Kidney (tissue), 14 donors: ENCODE results near the gene CALU. TPM values are rescaled to one million over a fixed set of nuclear protein-coding genes. Genes with fewer than 3 reads are reported as not detected.

Experiments
- DNase-seq, 5 donors: peaks; one replicate each; pipeline ENCODE4 v3.0.0-alpha.2; 2013 to 2020
- FAIRE-seq: peaks from 2 replicates; lab custom pipeline; 2012; peaks lifted over from hg19 to GRCh38; lab: Jason Lieb, UNC
- H3K27ac ChIP-seq, 2 donors: one replicate each; pipeline ENCODE4 v1.7.0; 2013; ENCODE audit warnings: low read depth in 2 of 2, low read length in 2 of 2, inconsistent platforms in 1 of 2
- H3K27me3 ChIP-seq: one replicate; pipeline ENCODE4 v1.7.1; 2013; ENCODE audit warnings: low read length, inconsistent platforms; ENCODE audit not compliant: control insufficient read depth, insufficient read depth
- H3K36me3 ChIP-seq, 3 donors: one replicate each; pipeline versions ENCODE4 v1.7.0 to v1.7.1; 2013; ENCODE audit warnings: low read length in 3 of 3, control low read depth in 1 of 3, inconsistent platforms in 1 of 3; ENCODE audit not compliant: insufficient read depth in 3 of 3, control insufficient read depth in 2 of 3
- H3K4me1 ChIP-seq, 3 donors: one replicate each; pipeline versions ENCODE4 v1.7.0 to v1.7.1; 2013; ENCODE audit warnings: low read length in 3 of 3, inconsistent platforms in 1 of 3, low read depth in 1 of 3; ENCODE audit not compliant: control insufficient read depth in 2 of 3, insufficient read depth in 2 of 3
- H3K4me3 ChIP-seq, 3 donors: one replicate each; pipeline versions ENCODE4 v1.7.0 to v1.8.1; 2013; ENCODE audit warnings: low read length in 3 of 3, control low read depth in 1 of 3, inconsistent platforms in 1 of 3
- H3K9ac ChIP-seq, 3 donors: one replicate each; pipeline versions ENCODE4 v1.7.0 to v1.7.1; 2013; ENCODE audit warnings: low read length in 3 of 3, control low read depth in 1 of 3, inconsistent platforms in 1 of 3
- H3K9me3 ChIP-seq, 3 donors: one replicate each; pipeline versions ENCODE4 v1.7.0 to v1.7.1; 2013; ENCODE audit warnings: low read length in 3 of 3, control low read depth in 1 of 3, inconsistent platforms in 1 of 3; ENCODE audit not compliant: control insufficient read depth in 2 of 3, insufficient read depth in 1 of 3
- intact Hi-C: fragments of 100-400 bp; cut with DNase I; formaldehyde crosslinking; loops from one replicate; pipeline ENCODE4 v1.11.1; 2022
- polyA plus RNA-seq: library from polyadenylated mRNA; stranded (reverse); fragments of 350-450 nt; fragmentation: Illumina TruSeq; extraction: RNeasy Lipid Tissue Mini Kit (QIAGEN cat#74804); gene quantifications from one replicate; pipeline ENCODE4 v1.2.3, GENCODE V29; 2014; ENCODE audit warnings: low read depth, low replicate concordance; ENCODE audit not compliant: insufficient read depth
- total RNA-seq: library from RNA; stranded (reverse); fragmentation: NEBNext Ultra II Directional; extraction: Animal tissue kit (Norgen Biotek cat#: 25700); gene quantifications from one replicate; pipeline ENCODE4 v1.2.1, GENCODE V29; 2021
- TF ChIP-seq, protein P1 (sequence below): IDR thresholded peaks from 3 replicates; pipeline ENCODE4 v1.5.1; 2012; ENCODE audit warnings: mild to moderate bottlenecking, moderate library complexity, borderline replicate concordance; ENCODE audit not compliant: insufficient read depth; ENCODE audit errors: extremely low read depth
- donor health status: control.
- donor health status: control.
- donor health status: control.
- donor health status: control.
- donor health status: control.
- donor health status: DM: yes; HTN: yes; CAD: no.
- donor health status: Normal renal cell carcinoma (clear cell type).

Gene CALU
- total and polyA plus RNA-seq, 2 donors from 2014 or later = 32.9 to 75.1 TPM

DNA sequence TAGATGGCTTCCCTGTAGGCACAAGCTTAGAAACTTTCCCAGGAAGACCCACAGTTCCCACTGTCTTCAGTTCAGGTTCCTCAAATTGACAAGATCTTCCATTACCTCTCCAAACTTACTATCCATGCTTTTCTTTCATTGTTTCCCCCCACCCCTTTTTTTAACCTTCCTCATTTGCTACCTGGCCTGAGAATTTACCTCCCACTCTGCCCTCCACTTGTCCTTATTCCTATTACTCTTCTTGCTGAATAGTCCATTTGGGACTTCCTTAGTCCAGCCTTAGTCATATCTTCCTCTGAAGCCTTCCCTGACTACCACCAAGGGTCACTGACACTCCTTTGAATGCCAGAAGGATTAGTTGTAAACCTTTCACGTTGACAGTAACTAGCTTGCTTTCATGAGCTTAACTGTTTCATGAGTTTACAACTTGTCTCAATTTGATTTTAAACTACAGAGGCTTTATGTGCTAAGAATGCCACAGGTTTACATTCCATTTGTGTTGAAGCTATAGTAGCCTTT lies 1.2 kb upstream of the CALU start:
- H3K9ac ChIP-seq = peak overlapping the region in 1 of 3 donors; percentile 92
- FAIRE-seq (no peak), DNase-seq (peak in 2 of 5 donors; percentile 47 to 78)

GRCh38 chr7:128738570-128739047 lies 550 bp upstream of the CALU start:
- DNase-seq (no peak), FAIRE-seq (no peak)
- Histone ChIP-seq H3K9me3 (no peaks in the 10 kb centered on the region), H3K36me3 (no peaks in the 10 kb centered on the region), H3K9ac (peak overlapping the region; percentile 83 to 92 (median 86)), H3K27ac (peak overlapping the region; percentile 71 to 95), H3K4me1 (peaks cover 2 to 17% (median 10%) of the 10 kb centered on the region in 3 donors), H3K27me3 (no peaks in the 10 kb centered on the region), H3K4me3 (peak overlapping the region; percentile 96 to 98 (median 98))
- TF ChIP-seq, protein P1, sequence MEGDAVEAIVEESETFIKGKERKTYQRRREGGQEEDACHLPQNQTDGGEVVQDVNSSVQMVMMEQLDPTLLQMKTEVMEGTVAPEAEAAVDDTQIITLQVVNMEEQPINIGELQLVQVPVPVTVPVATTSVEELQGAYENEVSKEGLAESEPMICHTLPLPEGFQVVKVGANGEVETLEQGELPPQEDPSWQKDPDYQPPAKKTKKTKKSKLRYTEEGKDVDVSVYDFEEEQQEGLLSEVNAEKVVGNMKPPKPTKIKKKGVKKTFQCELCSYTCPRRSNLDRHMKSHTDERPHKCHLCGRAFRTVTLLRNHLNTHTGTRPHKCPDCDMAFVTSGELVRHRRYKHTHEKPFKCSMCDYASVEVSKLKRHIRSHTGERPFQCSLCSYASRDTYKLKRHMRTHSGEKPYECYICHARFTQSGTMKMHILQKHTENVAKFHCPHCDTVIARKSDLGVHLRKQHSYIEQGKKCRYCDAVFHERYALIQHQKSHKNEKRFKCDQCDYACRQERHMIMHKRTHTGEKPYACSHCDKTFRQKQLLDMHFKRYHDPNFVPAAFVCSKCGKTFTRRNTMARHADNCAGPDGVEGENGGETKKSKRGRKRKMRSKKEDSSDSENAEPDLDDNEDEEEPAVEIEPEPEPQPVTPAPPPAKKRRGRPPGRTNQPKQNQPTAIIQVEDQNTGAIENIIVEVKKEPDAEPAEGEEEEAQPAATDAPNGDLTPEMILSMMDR = no peak
- intact Hi-C loops = no loop called here

More for the DNA sequence above, 1.2 kb upstream of the CALU start:
- intact Hi-C loops = no loop called here
- H3K27ac ChIP-seq = no peak overlapping the region
- no peak overlapping the region for H3K4me3 ChIP-seq
- no peaks in the 10 kb centered on the region for H3K36me3 ChIP-seq
- H3K4me1 ChIP-seq = peaks cover 2 to 17% (median 10%) of the 10 kb centered on the region in 3 donors
- TF ChIP-seq, protein P1 = no peak
- H3K9me3 ChIP-seq = no peaks in the 10 kb centered on the region
- no peaks in the 10 kb centered on the region for H3K27me3 ChIP-seq

GRCh38 chr7:128739990-128740682 lies 977 bp downstream of the CALU start:
- no peaks in the 10 kb centered on the region for H3K36me3 ChIP-seq
- peaks cover 2 to 18% (median 10%) of the 10 kb centered on the region in 3 donors for H3K4me1 ChIP-seq
- no peaks in the 10 kb centered on the region for H3K27me3 ChIP-seq
- no peaks in the 10 kb centered on the region for H3K9me3 ChIP-seq
- H3K9ac ChIP-seq = peak overlapping the region; percentile 92 to 100 (median 95)
- peak overlapping the region in 1 of 2 donors; percentile 95 for H3K27ac ChIP-seq
- FAIRE-seq (no peak), DNase-seq (no peak)
- intact Hi-C loops = no loop called here
- TF ChIP-seq, protein P1 = no peak
- peak overlapping the region; percentile 86 to 98 (median 96) for H3K4me3 ChIP-seq
